ENCODE results near the gene MIB1.
"Not testable (repeated sequence)": the region's sequence is repeated elsewhere in the genome, so short reads cannot be mapped to it uniquely, and the experiment has no call there.

GRCh38 chr18:21796089-21796488 lies 55.5 kb downstream of the MIB1 start:
- not testable (repeated sequence) for TF ChIP-seq CTCF (conservative IDR thresholded peaks at IDR 0.05 in 1 of 2, IDR thresholded peaks at IDR 0.05 in 1 of 2; ENCODE audit: low read depth in 1 of 2, low read length in 2 of 2); EZH2 (IDR thresholded peaks at IDR 0.05; ENCODE audit: low read length, missing control alignments)

Measured in fibroblast of lung (primary cell).